Activated CD4-positive, alpha-beta T cell treated with anti-CD3 and anti-CD28 coated beads, Interleukin-2, amount 10 ng/mL, durations not matched to agents 24 days and 14 days (primary cell): ENCODE results near the gene TCEAL1. TPM values are rescaled to one million over a fixed set of nuclear protein-coding genes. Genes with fewer than 3 reads are reported as not detected.

Source experiments
- total RNA-seq: library from RNA; stranded (reverse); gene quantifications from 2 replicates; pipeline ENCODE4 v1.2.3, GENCODE V29; 2022

The TCEAL1 gene
- total RNA-seq, 1 donor from 2014 or later: 3.2 TPM

Other genes starting within 250 kb of the TCEAL1 start
- gene RAB40A, start 109.5 kb upstream of the TCEAL1 start, total RNA-seq: 0.16 and 0.21 TPM in 2 replicates
- 3.7 and 4.4 TPM in 2 replicates for gene TCEAL4, start 43.5 kb upstream of the TCEAL1 start, total RNA-seq
- gene TCEAL3, start 21.0 kb upstream of the TCEAL1 start, total RNA-seq: 0.37 and 0.59 TPM in 2 replicates
- 253 and 262 TPM in 2 replicates for gene MORF4L2, start 57.7 kb downstream of the TCEAL1 start, total RNA-seq
- gene TMEM31, start 81.9 kb downstream of the TCEAL1 start, total RNA-seq: not detected in 2 replicates
- not detected in 2 replicates for gene PLP1, start 147.9 kb downstream of the TCEAL1 start, total RNA-seq
- gene RAB9B, start 203.3 kb downstream of the TCEAL1 start, total RNA-seq: 0.17 and 0.35 TPM in 2 replicates